Gastroesophageal sphincter (tissue), 4 donors: ENCODE measurements around the gene IKZF4. TPM values are rescaled to one million over a fixed set of nuclear protein-coding genes. Genes with fewer than 3 reads are reported as not detected.
"Not testable (repeated sequence)": the region's sequence is repeated elsewhere in the genome, so short reads cannot be mapped to it uniquely, and the experiment has no call there.

ENCODE experiments used
- ATAC-seq: fragments of 150-250 bp; one replicate; pipeline ENCODE4 v1.9.1; 2016; ENCODE audit warnings: mild to moderate bottlenecking, moderate library complexity
- H3K27ac ChIP-seq, 4 donors: fragments of 200-600 bp; sonication (generic) in 3 of 4; 1 replicate in 3 of 4; 2 replicates in 1 of 4; pipeline ENCODE4 v1.5.1; 2016 to 2019
- H3K27me3 ChIP-seq: fragments of 200-600 bp; sonication (generic); one replicate; pipeline ENCODE4 v1.5.1; 2019
- H3K36me3 ChIP-seq, 2 donors: fragments of 200-600 bp; sonication (generic); one replicate each; pipeline ENCODE4 v1.5.1; 2019; ENCODE audit warnings: control low read depth in 1 of 2
- H3K4me1 ChIP-seq, 3 donors: fragments of 200-600 bp; sonication (generic); 1 replicate in 2 of 3; 2 replicates in 1 of 3; pipeline ENCODE4 v1.5.1; 2016 to 2019; ENCODE audit warnings: control low read depth in 2 of 3
- H3K4me3 ChIP-seq, 2 donors: fragments of 200-600 bp; sonication (generic); one replicate each; pipeline ENCODE4 v1.5.1; 2019; ENCODE audit warnings: mild to moderate bottlenecking in 1 of 2, moderate library complexity in 1 of 2
- H3K9me3 ChIP-seq, 3 donors: fragments of 200-600 bp; sonication (generic); one replicate each; pipeline ENCODE4 v1.5.1; 2017 to 2019; ENCODE audit warnings: control low read depth in 2 of 3
- EP300 ChIP-seq: sonication (generic); formaldehyde crosslinking; IDR thresholded peaks from one replicate; pipeline ENCODE4 v1.6.1; 2017; ENCODE audit warnings: antibody characterized with exemption, mild to moderate bottlenecking
- POLR2A ChIP-seq, 2 donors: fragments of 450-650 bp; IDR thresholded peaks; one replicate each; pipeline ENCODE4 v1.6.1; 2017; ENCODE audit warnings: antibody characterized with exemption in 2 of 2, mild to moderate bottlenecking in 2 of 2, moderate library complexity in 1 of 2
- POLR2AphosphoS5 ChIP-seq: sonication (generic); formaldehyde crosslinking; IDR thresholded peaks from one replicate; pipeline ENCODE4 v1.6.1; 2017; ENCODE audit warnings: antibody characterized with exemption
- WGBS, 2 donors: methylation state at CpG; one replicate each; pipeline ENCODE4 v1.1.5; 2018; ENCODE audit warnings: low coverage in 1 of 2; 5-methylcytosine and 5-hydroxymethylcytosine counted together
- total RNA-seq, 4 donors: library from RNA; depleted of rRNA; stranded (reverse); fragments of >200 nt; gene quantifications; one replicate each; pipeline ENCODE4 v1.1.0, GENCODE V29; 2016
- TF ChIP-seq, protein P1 (sequence below), 4 experiments: fragments of 200-600 bp in 2 of 4; fragments of 450-650 bp in 2 of 4; sonication (generic) in 1 of 4; IDR thresholded peaks; one replicate each; pipeline ENCODE4 v1.5.1; 2017 to 2019; ENCODE audit warnings: antibody characterized with exemption in 4 of 4, mild to moderate bottlenecking in 2 of 4, moderate library complexity in 2 of 4

The IKZF4 gene
- total RNA-seq, 4 donors from 2014 or later = 5.1 to 7.3 (median 6.5) TPM

DNA sequence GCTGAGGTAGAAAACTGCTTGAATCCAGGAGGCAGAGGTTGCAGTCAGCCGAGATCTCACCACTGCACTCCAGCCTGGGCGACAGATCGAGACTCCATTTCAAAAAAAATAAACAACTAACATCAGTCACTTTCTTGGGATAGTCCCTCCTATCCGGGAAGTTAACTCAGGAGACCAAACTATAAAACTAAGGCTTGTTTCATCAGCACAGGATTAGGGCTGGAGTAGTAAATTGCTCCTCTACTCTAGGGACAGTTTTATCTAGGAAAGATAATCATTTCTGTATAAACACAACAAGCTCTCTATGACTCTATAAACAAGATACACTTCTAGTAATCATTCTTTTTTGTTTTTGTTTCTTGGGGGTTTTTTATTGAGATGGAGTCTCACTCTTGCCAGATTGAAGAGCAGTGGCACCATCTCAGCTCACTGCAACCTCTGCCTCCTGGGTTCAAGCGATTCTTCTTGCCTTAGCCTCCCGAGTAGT, 32.6 kb downstream of the IKZF4 start:
- H3K36me3 ChIP-seq = no peaks in the 10 kb centered on the region
- H3K27ac ChIP-seq = no peak overlapping the region
- H3K4me1 ChIP-seq = no peaks in the 10 kb centered on the region
- no peak for TF ChIP-seq POLR2A (IDR thresholded peaks at IDR 0.05)
- no peak for TF ChIP-seq EP300
- TF ChIP-seq, protein P1, sequence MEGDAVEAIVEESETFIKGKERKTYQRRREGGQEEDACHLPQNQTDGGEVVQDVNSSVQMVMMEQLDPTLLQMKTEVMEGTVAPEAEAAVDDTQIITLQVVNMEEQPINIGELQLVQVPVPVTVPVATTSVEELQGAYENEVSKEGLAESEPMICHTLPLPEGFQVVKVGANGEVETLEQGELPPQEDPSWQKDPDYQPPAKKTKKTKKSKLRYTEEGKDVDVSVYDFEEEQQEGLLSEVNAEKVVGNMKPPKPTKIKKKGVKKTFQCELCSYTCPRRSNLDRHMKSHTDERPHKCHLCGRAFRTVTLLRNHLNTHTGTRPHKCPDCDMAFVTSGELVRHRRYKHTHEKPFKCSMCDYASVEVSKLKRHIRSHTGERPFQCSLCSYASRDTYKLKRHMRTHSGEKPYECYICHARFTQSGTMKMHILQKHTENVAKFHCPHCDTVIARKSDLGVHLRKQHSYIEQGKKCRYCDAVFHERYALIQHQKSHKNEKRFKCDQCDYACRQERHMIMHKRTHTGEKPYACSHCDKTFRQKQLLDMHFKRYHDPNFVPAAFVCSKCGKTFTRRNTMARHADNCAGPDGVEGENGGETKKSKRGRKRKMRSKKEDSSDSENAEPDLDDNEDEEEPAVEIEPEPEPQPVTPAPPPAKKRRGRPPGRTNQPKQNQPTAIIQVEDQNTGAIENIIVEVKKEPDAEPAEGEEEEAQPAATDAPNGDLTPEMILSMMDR (IDR thresholded peaks at IDR 0.05) = no peak
- no peak for TF ChIP-seq POLR2AphosphoS5
- H3K4me3 ChIP-seq = no peak overlapping the region
- no peaks in the 10 kb centered on the region for H3K9me3 ChIP-seq
- no peaks in the 10 kb centered on the region for H3K27me3 ChIP-seq
- ATAC-seq = no peak
- WGBS, 2 donors = 70 to 74% methylated on average over 2 to 6 of the region's 6 CpGs

DNA sequence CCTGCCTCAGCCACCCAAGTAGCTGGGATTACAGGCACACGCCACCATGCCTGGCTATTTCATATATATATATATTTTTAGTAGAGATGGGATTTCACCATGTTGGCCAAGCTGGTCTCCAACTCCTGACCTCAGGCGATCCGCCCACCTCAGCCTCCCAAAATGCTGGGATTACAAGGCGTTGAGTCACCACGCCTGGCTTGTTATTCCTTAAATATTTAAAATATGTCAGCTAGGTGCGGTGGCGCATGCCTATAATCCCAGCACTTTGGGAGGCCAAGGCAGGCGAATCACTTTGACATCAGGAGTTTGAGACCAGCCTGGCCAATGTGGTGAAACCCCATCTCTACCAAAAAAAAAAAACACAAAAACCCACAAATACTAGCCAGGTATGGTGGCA, 39.1 kb downstream of the IKZF4 start:
- H3K27me3 ChIP-seq, ATAC-seq, H3K36me3 ChIP-seq, H3K27ac ChIP-seq, H3K4me1 ChIP-seq, H3K9me3 ChIP-seq, H3K4me3 ChIP-seq: not testable (repeated sequence)
- WGBS, 2 donors = 88 to 90% methylated on average over 2 to 7 of the region's 8 CpGs

DNA sequence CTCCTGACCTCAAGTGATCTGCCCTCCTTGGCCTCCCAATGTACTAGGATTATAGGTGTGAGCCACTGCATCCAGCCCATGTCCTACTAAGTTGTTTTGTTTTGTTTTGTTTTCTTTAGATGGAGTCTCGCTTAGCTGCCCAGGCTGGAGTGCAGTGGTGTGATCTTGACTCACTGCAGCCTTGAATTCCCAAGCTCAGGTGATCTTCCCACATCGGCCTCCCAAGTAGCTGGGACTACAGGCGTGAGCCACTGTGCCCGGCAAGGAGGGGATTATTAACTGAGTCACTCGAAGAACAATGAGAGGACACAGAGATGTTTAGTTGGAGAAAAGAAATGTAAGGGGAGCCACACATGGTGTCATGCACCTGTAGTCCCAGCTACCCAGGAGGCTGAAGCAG, 41.1 kb downstream of the IKZF4 start:
- TF ChIP-seq EP300 = no peak
- no peak for TF ChIP-seq POLR2A (IDR thresholded peaks at IDR 0.05)
- TF ChIP-seq POLR2AphosphoS5 = no peak
- TF ChIP-seq, protein P1 (IDR thresholded peaks at IDR 0.05) = no peak
- peaks cover 4% of the 10 kb centered on the region for H3K27me3 ChIP-seq
- H3K4me3 ChIP-seq = no peak overlapping the region
- H3K27ac ChIP-seq = no peak overlapping the region
- no peak for ATAC-seq
- WGBS, 2 donors = 25 to 94% methylated on average over 2 of the region's 5 CpGs
- no peaks in the 10 kb centered on the region for H3K4me1 ChIP-seq
- H3K9me3 ChIP-seq = no peaks in the 10 kb centered on the region
- H3K36me3 ChIP-seq = no peaks in the 10 kb centered on the region

GRCh38 chr12:56062996-56063395, 42.2 kb downstream of the IKZF4 start:
- no peaks in the 10 kb centered on the region for H3K4me1 ChIP-seq
- no peaks in the 10 kb centered on the region for H3K36me3 ChIP-seq
- no peak overlapping the region for H3K27ac ChIP-seq
- H3K9me3 ChIP-seq = no peaks in the 10 kb centered on the region
- H3K4me3 ChIP-seq = no peak overlapping the region
- TF ChIP-seq POLR2AphosphoS5 = no peak
- TF ChIP-seq POLR2A (IDR thresholded peaks at IDR 0.05) = no peak
- TF ChIP-seq EP300 = no peak
- TF ChIP-seq, protein P1 (IDR thresholded peaks at IDR 0.05) = no peak
- ATAC-seq = no peak
- peaks cover 4% of the 10 kb centered on the region for H3K27me3 ChIP-seq

DNA sequence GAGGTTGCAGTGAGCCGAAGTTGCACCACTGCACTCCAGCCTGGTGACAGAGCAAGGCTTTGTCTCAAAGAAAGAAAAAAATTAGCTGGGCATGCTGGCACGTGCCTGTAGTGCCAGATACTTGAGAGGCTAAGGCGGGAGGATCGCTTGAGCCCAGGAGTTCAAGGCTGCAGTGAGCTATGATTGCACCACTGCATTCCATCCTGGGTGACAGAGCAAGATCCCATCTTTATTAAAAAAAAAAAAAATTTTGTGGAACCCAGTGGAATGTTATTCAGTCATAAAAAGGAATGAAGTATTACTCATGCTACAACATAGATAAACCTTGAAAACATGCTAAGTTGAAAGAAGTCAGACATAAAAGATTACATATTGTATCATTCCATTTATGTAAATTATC, 50.8 kb downstream of the IKZF4 start:
- H3K4me1 ChIP-seq = no peaks in the 10 kb centered on the region
- no peak for ATAC-seq
- H3K4me3 ChIP-seq = no peak overlapping the region
- no peaks in the 10 kb centered on the region for H3K36me3 ChIP-seq
- H3K27ac ChIP-seq = no peak overlapping the region
- WGBS, 2 donors = 61 to 79% methylated on average over 3 to 4 of the region's 4 CpGs
- no peaks in the 10 kb centered on the region for H3K9me3 ChIP-seq
- TF ChIP-seq, protein P1 (IDR thresholded peaks at IDR 0.05) = no peak
- TF ChIP-seq POLR2A (IDR thresholded peaks at IDR 0.05) (no peak), POLR2AphosphoS5 (no peak), EP300 (no peak)
- peaks cover 3% of the 10 kb centered on the region for H3K27me3 ChIP-seq
